NCI-H1092 (cell line): Measurements from ENCODE around the gene DPH1.
"Not testable (repeated sequence)": the region's sequence is repeated elsewhere in the genome, so short reads cannot be mapped to it uniquely, and the experiment has no call there.

Source experiments
- DNase-seq: peaks from one replicate; lab custom pipeline; 2025; lab: John Stamatoyannopoulos, UW

DPH1 gene

DNA sequence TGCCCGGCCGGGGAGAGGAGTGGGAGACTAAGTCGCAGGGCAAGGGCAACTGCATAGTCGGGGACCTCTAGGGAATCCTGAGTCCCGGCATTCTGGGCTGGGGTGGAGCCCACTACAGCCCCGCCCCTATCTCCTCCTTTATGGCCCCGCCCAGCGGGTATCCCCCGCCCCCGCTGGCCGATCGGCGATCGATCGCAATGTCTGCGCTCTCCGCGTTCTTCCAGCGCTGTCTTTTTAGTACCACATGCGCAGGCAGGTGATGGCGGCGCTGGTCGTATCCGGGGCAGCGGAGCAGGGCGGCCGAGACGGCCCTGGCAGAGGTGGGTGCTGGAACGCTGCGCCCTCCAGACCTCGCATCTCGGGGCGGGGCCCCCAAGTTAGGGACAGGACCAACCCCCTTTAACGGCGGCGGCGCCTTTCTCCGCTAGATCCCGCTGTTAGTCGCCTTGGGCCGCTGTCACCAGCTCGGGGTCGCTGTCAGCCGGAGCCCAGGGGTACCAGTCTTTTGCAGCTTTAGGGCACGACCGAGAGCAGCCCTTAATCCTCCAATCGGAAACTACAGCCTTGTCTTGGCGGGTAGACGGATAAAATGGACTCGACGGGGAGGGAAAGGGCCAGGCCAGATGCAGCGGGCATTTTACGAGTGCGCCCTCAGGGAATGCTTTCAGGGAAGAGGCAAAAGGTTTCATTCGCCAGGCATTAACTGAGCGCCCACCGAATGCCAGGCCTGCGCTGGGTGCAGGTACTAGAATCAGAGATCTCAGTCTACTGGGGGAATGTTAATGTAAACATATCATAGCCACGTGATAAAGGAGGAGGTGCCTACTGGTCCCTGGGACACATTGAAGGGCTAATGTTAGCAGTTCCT is at the start of gene DPH1:
TSS of gene DPH1 (plus strand) at position 243 of the 868 bp plus-strand sequence. CDS start at position 260, 17 bp downstream.
- DNase-seq, result peak; percentile 72

GRCh38 chr17:1980665-1981250 is 49.2 kb upstream of the DPH1 start:
- no peak for DNase-seq

DNA sequence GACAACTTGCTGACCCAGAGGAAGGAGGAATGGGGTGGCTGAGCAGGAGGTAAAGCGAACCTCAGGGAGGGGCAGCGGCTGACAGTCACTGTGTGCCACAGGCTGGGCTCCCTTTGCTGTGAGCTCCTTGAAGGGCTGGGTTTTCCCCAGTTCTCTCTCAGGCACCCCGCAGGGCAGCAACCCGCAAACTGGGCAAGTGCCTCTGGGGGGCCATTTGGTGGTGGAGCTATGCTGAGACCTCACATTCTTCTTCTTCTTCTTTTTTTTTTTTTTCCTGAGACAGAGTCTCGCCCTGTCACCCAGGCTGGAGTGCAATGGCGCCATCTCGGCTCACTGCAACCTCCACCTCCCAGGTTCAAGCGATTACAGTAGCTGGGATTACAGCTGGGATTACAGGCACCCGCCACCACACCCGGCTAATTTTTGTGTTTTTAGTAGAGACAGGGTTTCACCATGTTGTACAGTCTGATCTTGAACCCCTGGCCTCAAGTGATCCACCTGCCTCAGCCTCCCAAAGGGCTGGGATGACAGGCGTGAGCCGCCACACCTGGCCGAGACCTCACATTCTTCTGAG is 47.1 kb upstream of the DPH1 start:
- not testable (repeated sequence) for DNase-seq

GRCh38 chr17:1985093-1985492 is 44.9 kb upstream of the DPH1 start:
- DNase-seq, result no peak

GRCh38 chr17:1985686-1986085 is 44.3 kb upstream of the DPH1 start:
- DNase-seq, result no peak

GRCh38 chr17:1986783-1987451 is 43.0 kb upstream of the DPH1 start:
- no peak for DNase-seq

DNA sequence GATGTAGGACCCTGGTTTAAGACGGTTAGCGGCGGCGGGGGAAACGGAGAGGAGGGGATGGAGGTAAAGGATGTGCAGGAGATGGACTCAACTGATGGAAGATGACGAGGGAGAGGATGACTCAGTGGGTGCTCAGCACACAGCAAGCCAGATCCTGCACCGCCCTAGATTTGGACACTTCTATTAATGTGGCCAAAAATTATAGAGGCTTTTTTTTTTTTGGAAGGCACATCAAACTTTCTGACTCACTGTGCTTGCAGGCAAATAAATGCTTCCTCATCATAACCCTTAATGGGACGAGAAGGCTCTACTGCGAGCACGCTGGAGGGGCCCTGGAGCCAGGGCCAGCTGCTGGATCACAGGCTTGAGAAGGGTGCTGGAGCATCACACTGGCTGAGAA is 40.8 kb upstream of the DPH1 start:
- DNase-seq, result no peak

DNA sequence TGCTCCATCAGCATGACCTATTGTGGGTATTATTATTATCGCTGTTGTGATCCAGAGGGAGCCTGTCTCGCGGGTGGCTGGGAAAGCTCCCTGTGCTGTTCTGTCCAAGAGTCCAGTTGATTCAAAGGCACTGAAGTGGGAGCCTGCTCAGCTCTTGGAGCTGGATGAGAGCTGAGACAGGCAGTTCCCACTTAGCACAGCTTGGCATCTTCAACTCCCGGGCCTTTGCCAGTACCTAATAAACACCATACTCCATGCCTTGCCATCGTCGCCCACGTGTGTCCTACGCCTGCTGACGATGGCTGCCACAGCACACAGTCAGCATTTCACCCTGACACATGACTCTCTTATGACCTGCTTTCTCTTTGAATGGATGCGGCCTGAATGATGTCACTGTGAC is 37.4 kb upstream of the DPH1 start:
- no peak for DNase-seq

DNA sequence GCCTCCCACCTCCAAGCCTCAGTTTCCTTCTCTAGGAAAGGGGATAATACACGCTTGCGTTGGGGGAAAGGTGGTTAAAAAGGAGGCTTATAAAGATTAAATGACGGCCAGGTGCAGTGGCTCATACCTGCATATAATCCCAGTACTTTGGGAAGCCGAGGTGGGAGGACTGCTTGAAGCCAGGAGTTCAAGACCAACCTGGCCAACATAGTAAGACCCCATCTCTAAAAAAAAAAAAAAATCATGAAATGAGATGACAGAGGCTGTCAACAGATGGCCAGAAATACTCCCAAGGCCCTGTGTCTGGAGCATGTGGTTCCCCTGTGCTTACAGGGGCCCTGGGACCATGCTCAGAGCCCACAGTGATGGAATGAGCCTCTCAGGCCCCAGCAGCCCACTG is 35.2 kb upstream of the DPH1 start:
- DNase-seq, result no peak

DNA sequence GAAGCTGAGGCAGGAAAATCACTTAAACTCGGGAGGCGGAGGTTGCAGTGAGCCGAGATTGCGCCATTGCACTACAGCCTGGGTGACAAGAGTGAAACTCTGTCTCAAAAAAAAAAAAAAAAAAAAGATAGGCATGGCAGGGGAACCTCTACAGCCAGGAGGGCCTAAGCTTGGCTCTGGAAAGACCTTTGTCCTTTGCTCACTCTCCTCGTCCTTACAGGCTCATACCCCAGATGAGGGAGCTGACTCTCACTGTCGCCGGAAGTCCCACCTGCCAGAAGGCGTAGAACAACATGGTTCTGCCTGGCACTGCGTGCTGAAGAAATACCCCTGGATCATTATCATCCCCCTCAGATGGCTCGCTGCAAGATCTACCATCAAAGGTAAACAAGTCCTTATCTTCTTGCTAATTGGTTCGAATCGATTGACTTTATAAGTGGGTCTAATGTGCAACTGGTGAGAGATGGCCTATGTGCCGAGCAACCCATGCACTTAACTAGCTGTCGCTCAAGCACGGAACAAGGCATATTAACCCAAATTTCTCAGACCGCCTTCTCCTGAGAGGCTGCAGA is 34.5 kb upstream of the DPH1 start:
- no peak for DNase-seq

DNA sequence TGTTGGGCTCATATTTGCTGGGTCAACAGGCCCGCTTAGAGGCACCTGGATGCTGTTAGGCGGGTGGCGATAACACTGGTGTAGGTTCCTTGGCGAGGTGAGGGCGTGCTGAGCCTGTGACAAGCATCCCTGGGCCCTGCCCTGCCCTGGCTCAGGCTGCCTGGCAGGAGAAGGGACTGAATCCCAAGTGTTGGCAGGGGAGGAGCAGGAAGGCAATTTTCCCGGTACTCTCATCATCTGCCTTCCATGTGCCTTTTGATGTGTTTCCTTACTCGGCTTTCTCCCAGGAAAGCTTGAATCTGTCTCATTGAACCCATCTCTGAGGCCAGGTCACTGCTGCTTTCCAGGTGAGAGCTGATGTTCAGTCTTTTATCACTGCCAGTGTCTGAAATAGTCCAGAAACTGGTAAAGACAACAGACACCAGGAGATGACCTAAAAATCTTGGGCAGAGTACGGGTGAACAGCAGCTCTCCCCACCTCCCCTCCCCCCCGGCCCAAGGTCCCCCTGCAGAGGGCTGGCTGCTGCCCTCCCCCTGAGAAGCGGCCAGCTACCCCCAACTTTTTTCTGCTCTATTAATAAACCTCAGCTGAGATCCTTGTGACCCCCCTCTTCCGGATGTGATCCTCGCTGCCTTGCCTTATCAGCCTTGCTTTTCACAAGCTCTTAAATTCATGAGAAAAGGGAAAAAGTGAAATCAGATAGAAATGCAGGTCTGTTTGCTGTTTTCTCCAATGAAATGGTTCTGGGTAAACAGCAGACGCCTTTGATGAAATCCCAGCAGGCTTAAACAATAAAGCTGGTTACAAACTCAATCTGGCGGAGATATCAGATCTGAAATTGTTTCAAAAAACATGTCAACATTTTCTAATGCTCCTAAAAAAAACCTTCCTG is 33.8 kb upstream of the DPH1 start:
- no peak for DNase-seq

GRCh38 chr17:1996800-1997288 is 33.1 kb upstream of the DPH1 start:
- DNase-seq, result peak; percentile 33

GRCh38 chr17:1997289-1997926 is 32.5 kb upstream of the DPH1 start:
- no peak for DNase-seq

GRCh38 chr17:1997927-1998742 is 31.8 kb upstream of the DPH1 start:
- DNase-seq, result peak; percentile 52

DNA sequence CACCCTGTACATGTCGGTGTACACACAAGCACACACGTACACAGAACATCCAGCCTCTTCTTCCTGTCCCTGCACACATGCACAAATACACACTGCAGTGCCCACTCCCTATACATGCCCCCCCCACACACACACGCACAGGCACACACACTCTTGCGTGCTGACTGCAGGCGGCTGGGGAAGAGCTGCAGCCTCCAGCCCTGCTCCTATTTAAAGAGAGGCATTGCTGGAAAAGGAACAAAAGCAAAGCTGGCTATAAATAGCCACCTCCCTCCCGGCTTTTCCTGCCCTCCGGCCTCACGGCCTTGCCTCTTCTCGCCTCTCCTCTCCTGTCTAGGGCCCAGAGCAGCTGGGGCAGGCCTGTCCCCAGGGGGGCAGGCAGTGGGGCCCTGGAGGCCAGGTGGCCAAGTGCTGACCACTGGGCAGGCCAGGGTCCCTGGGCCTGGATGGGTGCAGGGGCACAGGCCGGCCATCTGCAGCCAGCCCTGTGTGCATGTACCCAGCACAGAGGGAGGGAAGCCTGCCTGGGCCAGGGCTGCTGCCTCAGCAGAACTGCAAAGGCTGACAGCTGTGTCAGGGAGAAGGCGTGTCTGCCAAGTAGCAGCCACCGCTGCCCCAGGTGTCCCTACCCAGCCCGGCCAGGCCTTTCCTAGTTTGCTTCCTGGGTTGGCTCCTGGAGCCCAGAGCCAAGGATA is 30.2 kb upstream of the DPH1 start:
- DNase-seq, result no peak

- no peak for DNase-seq
These were observed 27.1 kb upstream of the DPH1 start for GRCh38 chr17:2002767-2003329.

DNA sequence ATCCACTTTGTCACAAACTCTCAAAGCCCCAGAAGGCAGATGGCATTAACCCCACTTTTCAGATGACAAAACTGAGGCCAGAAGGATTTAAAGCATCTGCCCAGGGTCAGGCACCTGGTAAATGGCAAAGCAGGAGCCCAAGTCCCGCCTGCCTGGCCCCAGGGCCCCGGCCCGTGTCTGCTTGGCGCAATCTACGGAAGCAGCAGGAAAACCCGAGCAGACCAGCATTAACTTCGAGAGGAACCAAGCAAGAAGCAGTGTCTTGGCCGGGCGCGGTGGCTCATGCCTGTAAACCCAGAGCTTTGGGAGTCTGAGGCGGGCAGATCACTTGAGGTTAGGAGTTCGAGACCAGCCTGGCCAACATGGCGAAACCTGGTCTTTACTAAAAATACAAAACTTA is 26.4 kb upstream of the DPH1 start:
- DNase-seq, result no peak

- DNase-seq, result no peak
These were observed 25.5 kb upstream of the DPH1 start for GRCh38 chr17:2004435-2004952.
